Right lobe of liver (tissue), 6 donors: ENCODE results near the gene PPFIBP1. TPM values are rescaled to one million over a fixed set of nuclear protein-coding genes. Genes with fewer than 3 reads are reported as not detected.
"Not testable (repeated sequence)": the region's sequence is repeated elsewhere in the genome, so short reads cannot be mapped to it uniquely, and the experiment has no call there.

Experiments
- ATAC-seq, 4 donors: fragments of 200-7000 bp; cut with Tn5 transposase; one replicate each; pipeline ENCODE4 v1.9.1; 2020; ENCODE audit warnings: mild to moderate bottlenecking in 4 of 4, moderate library complexity in 4 of 4
- DNase-seq, 3 donors: peaks; one replicate each; pipeline ENCODE4 v3.0.0-alpha.2; 2020
- H3K27ac ChIP-seq, 3 donors: fragments of 200-600 bp; one replicate each; pipeline ENCODE4 v1.8.0; 2022
- H3K27me3 ChIP-seq, 2 donors: fragments of 200-600 bp; one replicate each; pipeline ENCODE4 v1.8.0; 2022
- H3K36me3 ChIP-seq, 4 donors: fragments of 200-600 bp; sonication (generic) in 1 of 4; one replicate each; pipeline versions ENCODE4 v1.5.1 to v1.8.0; 2017 to 2022; ENCODE audit warnings: control low read depth in 1 of 4
- H3K4me1 ChIP-seq, 4 donors: fragments of 200-600 bp; sonication (generic) in 1 of 4; one replicate each; pipeline versions ENCODE4 v1.5.1 to v1.8.0; 2017 to 2022; ENCODE audit warnings: control low read depth in 1 of 4
- H3K4me3 ChIP-seq, 3 donors: fragments of 200-600 bp; one replicate each; pipeline ENCODE4 v1.8.0; 2022
- H3K9me3 ChIP-seq, 4 donors: fragments of 200-600 bp; sonication (generic) in 1 of 4; one replicate each; pipeline versions ENCODE4 v1.5.1 to v1.8.0; 2017 to 2022; ENCODE audit warnings: control low read depth in 1 of 4
- CTCF ChIP-seq, 4 donors: fragments of 200-600 bp in 3 of 4; fragments of 450-650 bp in 1 of 4; IDR thresholded peaks; one replicate each; pipeline versions ENCODE4 v1.5.1 to v1.8.0; 2016 to 2022; ENCODE audit warnings: antibody characterized with exemption in 4 of 4, mild to moderate bottlenecking in 2 of 4
- POLR2A ChIP-seq: fragments of 450-650 bp; IDR thresholded peaks from one replicate; pipeline ENCODE4 v1.6.1; 2017; ENCODE audit warnings: antibody characterized with exemption, mild to moderate bottlenecking
- WGBS: methylation state at CpG from one replicate; pipeline ENCODE4 v1.1.6; 2018; ENCODE audit warnings: low coverage, low lambda C conversion rate; ENCODE audit not compliant: insufficient coverage; ENCODE audit errors: missing lambda C conversion rate; 5-methylcytosine and 5-hydroxymethylcytosine counted together
- intact Hi-C, 2 donors: fragments of 100-400 bp; cut with DNase I; formaldehyde crosslinking; loops; one replicate each; pipeline versions ENCODE4 v1.11.2 to v1.14.1; 2022
- total RNA-seq, 6 experiments: library from RNA; depleted of rRNA in 2 of 6; stranded (reverse); fragments of >200 nt in 2 of 6; fragmentation: NEBNext Ultra II Directional in 3 of 6; extraction: Animal tissue kit (Norgen Biotek cat#: 25700) in 3 of 6; gene quantifications; one replicate each; pipeline versions ENCODE4 v1.1.0 to v1.2.4, GENCODE V29; 2016 to 2023
- donor health status: DM: no; HTN: yes; CAD: no.
- donor health status: DM: no; HTN: no; CAD: no.
- donor health status: DM: no; HTN: no; CAD: no.
- donor health status: DM: no; HTN: yes; CAD: no.
- donor health status: DM: no; HTN: yes; CAD: no.

Gene PPFIBP1
- total RNA-seq, 6 experiments from 2014 or later: 24.1 to 53.9 (median 35.8) TPM

- ATAC-seq (peak in 2 of 4 donors; percentile 25 to 59), DNase-seq (no peak)
- no peaks in the 10 kb centered on the region for H3K9me3 ChIP-seq
- peaks cover 0 to 8% (median 0%) of the 10 kb centered on the region in 4 donors for H3K36me3 ChIP-seq
- no peak overlapping the region for H3K4me3 ChIP-seq
- no peak overlapping the region for H3K27ac ChIP-seq
- intact Hi-C loops: loop anchor here in 1 of 2 donors (10.0 kb wide), 1 partner anchor 229 kb away; no protein-coding TSS in a partner anchor
- no peaks in the 10 kb centered on the region for H3K27me3 ChIP-seq
- no peaks in the 10 kb centered on the region for H3K4me1 ChIP-seq
- TF ChIP-seq CTCF (IDR thresholded peaks at IDR 0.05): no peak
- no peak for TF ChIP-seq POLR2A
Measured at GRCh38 chr12:27653661-27654060, 129.7 kb downstream of the PPFIBP1 start.

DNA sequence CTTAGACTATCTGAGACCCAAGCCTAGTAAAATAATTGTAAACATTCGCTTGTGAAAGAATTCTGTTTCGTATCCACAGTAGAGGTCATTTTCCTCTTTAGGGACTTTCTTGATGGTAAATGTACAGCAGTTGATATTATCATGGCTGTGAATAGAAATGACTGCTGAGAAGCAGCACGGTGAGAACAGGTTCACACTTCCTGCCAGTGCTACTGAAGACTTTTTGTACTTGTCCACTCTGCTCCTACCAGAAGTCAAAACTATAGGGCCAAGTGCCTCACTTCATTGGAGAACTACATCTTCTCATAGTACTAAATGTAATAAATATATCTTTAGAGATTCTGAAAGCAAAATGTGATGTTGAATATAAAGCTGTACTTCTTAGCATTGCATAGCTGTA, 131.5 kb downstream of the PPFIBP1 start:
- not testable (repeated sequence) for DNase-seq, H3K27ac ChIP-seq, H3K27me3 ChIP-seq, ATAC-seq, H3K4me1 ChIP-seq, H3K9me3 ChIP-seq, H3K4me3 ChIP-seq, H3K36me3 ChIP-seq
- WGBS: 72% methylated on average over 3 of the region's 3 CpGs
- intact Hi-C loops: loop anchor here in 1 of 2 donors (10.0 kb wide), 1 partner anchor 231 kb away; no protein-coding TSS in a partner anchor

GRCh38 chr12:27657296-27657695, 133.3 kb downstream of the PPFIBP1 start:
- Histone ChIP-seq H3K4me1 (no peaks in the 10 kb centered on the region), H3K4me3 (no peak overlapping the region), H3K9me3 (no peaks in the 10 kb centered on the region), H3K36me3 (peaks cover 0 to 8% (median 0%) of the 10 kb centered on the region in 4 donors), H3K27me3 (no peaks in the 10 kb centered on the region), H3K27ac (no peak overlapping the region)
- ATAC-seq (no peak), DNase-seq (no peak)
- 91% methylated on average over 4 of the region's 4 CpGs for WGBS
- intact Hi-C loops: loop anchor here in 1 of 2 donors (10.0 kb wide), 1 partner anchor 232 kb away; no protein-coding TSS in a partner anchor
- TF ChIP-seq POLR2A (no peak), CTCF (IDR thresholded peaks at IDR 0.05) (no peak)

DNA sequence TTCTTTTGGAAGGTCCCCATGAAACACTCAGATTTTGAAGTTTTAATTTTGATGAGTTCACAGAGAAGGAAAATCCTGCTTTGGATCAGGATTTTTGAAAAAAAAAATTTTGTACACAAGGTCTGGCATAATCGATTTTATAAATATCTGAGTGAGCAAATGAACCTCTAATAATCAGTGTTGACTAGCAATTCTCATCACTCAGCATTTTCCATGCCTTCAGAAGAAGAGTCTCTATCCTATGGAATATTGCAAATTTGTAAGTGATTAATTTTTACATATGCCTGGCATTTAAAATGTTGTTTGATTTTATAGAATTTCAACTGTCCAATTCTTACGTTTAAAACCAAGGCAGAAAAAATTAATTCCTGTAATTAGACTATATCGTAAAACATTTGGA, 141.7 kb downstream of the PPFIBP1 start:
- intact Hi-C loops: no loop called here
- Histone ChIP-seq H3K27ac (no peak overlapping the region), H3K9me3 (no peaks in the 10 kb centered on the region), H3K36me3 (peaks cover 0 to 33% (median 7%) of the 10 kb centered on the region in 4 donors), H3K4me3 (no peak overlapping the region), H3K27me3 (no peaks in the 10 kb centered on the region), H3K4me1 (no peaks in the 10 kb centered on the region)
- DNase-seq (no peak), ATAC-seq (no peak)
- WGBS: 79% methylated on average over 3 of the region's 3 CpGs
- TF ChIP-seq POLR2A (no peak), CTCF (IDR thresholded peaks at IDR 0.05) (no peak)

DNA sequence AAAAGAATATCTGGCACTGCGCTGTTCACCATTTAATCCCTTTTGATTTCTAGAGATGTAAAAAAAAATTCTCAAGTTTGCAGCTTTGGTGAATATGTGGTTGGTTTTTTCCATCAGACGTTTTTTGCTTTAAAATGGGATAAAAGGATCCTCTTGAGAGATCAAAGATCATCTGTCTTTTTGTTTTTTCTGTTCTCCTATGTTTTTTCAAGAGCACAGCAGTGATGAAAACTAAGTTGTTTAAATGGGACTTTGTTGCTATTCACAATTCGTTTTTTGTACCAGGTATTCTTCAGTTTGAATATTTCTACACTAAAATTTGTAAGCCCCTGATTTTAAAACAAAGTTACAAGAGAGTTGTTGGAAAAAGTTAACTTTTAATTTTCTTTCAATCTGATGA, 142.5 kb downstream of the PPFIBP1 start:
- Histone ChIP-seq H3K36me3 (peaks cover 0 to 33% (median 7%) of the 10 kb centered on the region in 4 donors), H3K27ac (no peak overlapping the region), H3K9me3 (no peaks in the 10 kb centered on the region), H3K4me1 (no peaks in the 10 kb centered on the region), H3K27me3 (no peaks in the 10 kb centered on the region), H3K4me3 (no peak overlapping the region)
- 50% methylated on average over 3 of the region's 3 CpGs for WGBS
- intact Hi-C loops: no loop called here
- DNase-seq: no peak
- no peak for ATAC-seq
- TF ChIP-seq CTCF (IDR thresholded peaks at IDR 0.05): no peak
- no peak for TF ChIP-seq POLR2A
